IPS-18a (cell line): ENCODE measurements around the gene NWD2.

ENCODE experiments used
- H3K27ac ChIP-seq: one replicate; pipeline ENCODE4 v1.5.1; 2013; ENCODE audit warnings: low read length
- H3K27me3 ChIP-seq: one replicate; pipeline ENCODE4 v1.6.1; 2013; ENCODE audit warnings: mild to moderate bottlenecking, low read length; ENCODE audit not compliant: control insufficient read depth, insufficient read depth
- H3K36me3 ChIP-seq: one replicate; pipeline ENCODE4 v1.6.1; 2013; ENCODE audit warnings: low read depth, low read length; ENCODE audit not compliant: control insufficient read depth
- H3K4me1 ChIP-seq: one replicate; pipeline ENCODE4 v1.6.1; 2013; ENCODE audit warnings: low read depth, low read length; ENCODE audit not compliant: control insufficient read depth
- H3K4me3 ChIP-seq: one replicate; pipeline ENCODE4 v1.5.1; 2013; ENCODE audit warnings: low read length
- H3K9ac ChIP-seq: one replicate; pipeline ENCODE4 v1.6.1; 2013; ENCODE audit warnings: mild to moderate bottlenecking, low read length, moderate library complexity
- H3K9me3 ChIP-seq: one replicate; pipeline ENCODE4 v1.6.1; 2013; ENCODE audit warnings: low read depth, low read length; ENCODE audit not compliant: control insufficient read depth

Gene NWD2

DNA sequence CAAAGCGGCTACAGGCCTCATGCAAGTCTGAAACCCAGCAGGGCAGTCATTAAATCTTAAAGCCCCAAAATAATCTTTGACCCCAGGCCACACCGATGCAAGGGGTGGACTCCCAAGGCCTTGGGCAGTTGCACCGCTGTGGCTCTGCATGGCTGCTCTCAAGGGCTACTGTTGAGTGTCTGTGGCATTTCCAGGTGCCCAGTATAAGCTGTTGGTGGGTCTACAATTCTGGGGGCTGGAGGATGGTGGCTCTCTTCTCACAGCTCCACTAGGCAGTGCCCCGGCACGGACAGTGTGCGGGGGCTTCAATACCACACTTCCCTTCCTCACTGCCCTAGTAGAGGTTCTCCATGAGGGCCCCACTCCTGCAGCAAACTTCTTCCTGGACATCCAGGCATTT, 60.1 kb downstream of the NWD2 start:
- no peak overlapping the region for H3K4me3 ChIP-seq
- no peaks in the 10 kb centered on the region for H3K4me1 ChIP-seq
- H3K27me3 ChIP-seq: no peaks in the 10 kb centered on the region
- no peak overlapping the region for H3K9ac ChIP-seq
- no peaks in the 10 kb centered on the region for H3K36me3 ChIP-seq
- H3K27ac ChIP-seq: no peak overlapping the region
- H3K9me3 ChIP-seq: peaks cover 4% of the 10 kb centered on the region

DNA sequence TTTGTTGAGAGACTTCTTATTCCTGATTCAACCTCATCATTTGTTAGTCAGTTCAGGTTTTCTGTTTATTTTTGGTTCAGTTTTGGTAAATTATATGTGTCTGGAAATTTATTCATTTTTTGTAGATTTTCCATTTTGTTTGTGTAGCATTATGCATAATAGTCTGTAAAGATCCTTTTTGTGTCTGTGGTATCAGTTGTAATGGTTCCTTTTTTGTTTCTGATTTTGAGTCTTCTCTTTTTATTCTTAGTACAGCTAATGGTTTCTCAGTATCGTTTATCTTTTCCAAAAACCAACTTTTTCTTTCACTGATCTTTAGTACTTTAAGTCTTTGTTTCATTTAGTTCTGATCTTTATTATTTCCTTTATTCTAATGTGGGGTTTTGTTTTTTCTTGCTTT, 61.4 kb downstream of the NWD2 start:
- no peak overlapping the region for H3K4me3 ChIP-seq
- H3K4me1 ChIP-seq: no peaks in the 10 kb centered on the region
- no peaks in the 10 kb centered on the region for H3K27me3 ChIP-seq
- H3K27ac ChIP-seq: no peak overlapping the region
- H3K9ac ChIP-seq: no peak overlapping the region
- peaks cover 4% of the 10 kb centered on the region for H3K9me3 ChIP-seq
- H3K36me3 ChIP-seq: no peaks in the 10 kb centered on the region

DNA sequence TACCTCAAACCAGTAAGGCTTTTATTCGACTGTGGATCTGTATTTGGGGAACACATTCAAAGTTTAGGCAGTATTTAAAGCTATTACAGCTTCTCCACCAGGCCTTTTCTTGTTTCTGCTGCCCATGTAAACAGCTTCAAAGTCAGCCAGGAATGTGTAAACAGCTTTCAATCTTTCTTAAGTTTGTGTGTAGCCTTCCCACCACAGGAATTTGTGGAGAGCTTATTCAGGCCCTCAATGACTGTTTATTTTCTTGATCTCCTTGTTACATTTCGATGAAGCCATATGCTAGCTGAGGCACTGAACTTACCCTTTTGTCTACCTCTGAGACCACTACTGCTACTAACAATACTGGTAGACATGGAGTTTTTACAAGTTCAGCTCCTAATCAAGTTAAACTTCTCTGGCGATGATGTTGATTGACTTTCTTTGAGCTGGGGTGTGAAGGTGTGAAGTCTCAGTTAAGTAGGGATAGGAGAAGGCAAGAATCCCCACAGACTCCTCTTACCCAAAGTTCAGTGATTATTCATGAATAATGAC, 72.6 kb downstream of the NWD2 start:
- Histone ChIP-seq H3K36me3 (no peaks in the 10 kb centered on the region), H3K9me3 (no peaks in the 10 kb centered on the region), H3K27ac (no peak overlapping the region), H3K4me3 (no peak overlapping the region), H3K27me3 (no peaks in the 10 kb centered on the region), H3K9ac (no peak overlapping the region), H3K4me1 (peaks cover 2% of the 10 kb centered on the region)

DNA sequence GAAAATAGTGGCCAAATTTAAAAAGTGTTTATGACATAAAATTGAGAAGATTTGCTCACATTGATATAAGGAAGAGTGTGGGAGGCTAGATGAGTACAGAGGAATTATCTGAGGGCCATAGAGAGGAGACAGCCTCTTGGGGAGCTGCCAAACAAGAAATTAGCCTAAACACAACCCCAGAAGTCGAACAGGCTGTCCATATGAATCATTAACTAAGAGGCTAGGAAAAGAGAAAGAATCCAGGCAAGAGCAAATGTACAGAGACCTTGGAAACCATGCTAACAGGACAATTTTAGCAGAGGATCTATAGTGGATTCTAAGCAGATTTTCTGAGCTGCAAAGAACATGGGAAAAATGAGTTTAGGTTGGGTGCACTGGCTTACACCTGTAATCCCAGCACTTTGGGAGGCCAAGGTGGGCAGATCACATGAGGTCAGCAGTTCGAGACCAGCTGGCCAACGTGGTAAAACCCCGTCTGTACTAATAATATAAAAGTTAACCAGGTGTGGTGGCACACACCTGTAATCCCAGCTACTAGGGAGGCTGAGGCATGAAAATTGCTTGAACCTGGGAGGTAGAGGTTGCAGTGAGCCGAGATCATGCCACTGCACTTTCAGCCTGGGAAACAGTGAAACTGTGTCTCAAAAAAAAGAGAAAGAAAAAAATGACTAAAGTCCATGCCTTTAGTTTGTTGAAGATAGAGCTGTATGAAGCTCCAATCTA, 76.1 kb downstream of the NWD2 start:
- Histone ChIP-seq H3K9ac (no peak overlapping the region), H3K36me3 (no peaks in the 10 kb centered on the region), H3K27ac (no peak overlapping the region), H3K9me3 (no peaks in the 10 kb centered on the region), H3K27me3 (no peaks in the 10 kb centered on the region), H3K4me1 (peaks cover 12% of the 10 kb centered on the region), H3K4me3 (no peak overlapping the region)

DNA sequence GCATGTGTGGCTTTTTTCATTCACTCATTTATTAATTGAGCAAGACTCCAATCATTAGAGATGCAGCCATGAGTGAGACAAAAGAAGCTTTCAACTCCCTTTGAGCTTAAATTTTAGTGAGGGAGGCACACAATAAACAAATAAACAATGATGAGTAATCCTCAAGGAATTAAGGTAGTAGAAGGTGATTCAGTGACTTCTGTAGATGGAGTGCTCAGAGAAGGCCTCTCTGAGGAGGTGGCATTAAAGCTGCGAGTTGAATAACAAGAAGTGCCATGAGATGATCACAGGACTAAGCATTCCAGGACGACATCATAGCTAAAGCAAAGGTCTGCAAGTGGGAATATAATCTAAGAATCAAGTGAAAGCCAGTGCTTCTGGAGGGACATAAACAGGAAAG, 77.6 kb downstream of the NWD2 start:
- no peak overlapping the region for H3K4me3 ChIP-seq
- H3K9me3 ChIP-seq: no peaks in the 10 kb centered on the region
- H3K4me1 ChIP-seq: peaks cover 12% of the 10 kb centered on the region
- no peak overlapping the region for H3K9ac ChIP-seq
- no peaks in the 10 kb centered on the region for H3K27me3 ChIP-seq
- H3K27ac ChIP-seq: no peak overlapping the region
- no peaks in the 10 kb centered on the region for H3K36me3 ChIP-seq

DNA sequence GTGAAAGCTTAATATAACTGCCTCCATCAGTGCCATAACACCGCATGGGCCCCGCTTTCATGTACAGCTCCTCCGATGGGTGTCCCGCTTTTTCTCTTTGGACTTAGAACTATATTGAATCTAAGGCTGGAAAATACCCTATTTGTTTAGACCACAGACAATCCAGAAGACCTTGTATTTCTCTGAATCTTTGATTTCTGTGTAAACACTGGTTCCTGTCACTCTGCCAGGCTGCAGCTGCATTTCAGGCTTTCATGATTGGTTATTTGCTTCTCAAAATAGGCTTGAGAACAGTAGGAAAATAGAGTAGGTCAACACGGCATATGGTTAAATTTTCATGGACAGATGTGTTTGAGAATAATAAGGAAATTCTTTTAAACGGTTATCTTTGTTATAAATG, 80.0 kb downstream of the NWD2 start:
- no peak overlapping the region for H3K27ac ChIP-seq
- H3K9ac ChIP-seq: no peak overlapping the region
- no peak overlapping the region for H3K4me3 ChIP-seq
- no peaks in the 10 kb centered on the region for H3K9me3 ChIP-seq
- no peaks in the 10 kb centered on the region for H3K27me3 ChIP-seq
- H3K4me1 ChIP-seq: peaks cover 12% of the 10 kb centered on the region
- no peaks in the 10 kb centered on the region for H3K36me3 ChIP-seq

DNA sequence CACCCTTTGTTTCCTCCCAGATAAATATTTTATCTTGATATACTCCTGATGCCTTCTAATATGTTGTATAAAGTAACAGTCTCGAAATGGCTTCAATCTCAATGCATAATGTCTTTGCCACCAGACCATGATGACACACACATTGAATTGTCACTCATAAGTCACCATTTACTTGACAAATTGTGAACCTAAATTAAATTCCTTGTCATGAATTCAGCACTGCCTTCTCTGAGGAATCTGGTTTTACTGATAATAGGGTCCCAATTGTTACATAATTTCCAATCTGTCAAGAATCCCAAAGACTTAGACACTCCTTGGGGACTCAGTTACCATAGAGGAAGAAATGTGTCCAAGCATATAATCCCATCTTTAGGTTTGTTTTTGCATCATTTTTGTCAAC, 82.3 kb downstream of the NWD2 start:
- Histone ChIP-seq H3K36me3 (no peaks in the 10 kb centered on the region), H3K4me1 (peaks cover 12% of the 10 kb centered on the region), H3K27ac (no peak overlapping the region)

DNA sequence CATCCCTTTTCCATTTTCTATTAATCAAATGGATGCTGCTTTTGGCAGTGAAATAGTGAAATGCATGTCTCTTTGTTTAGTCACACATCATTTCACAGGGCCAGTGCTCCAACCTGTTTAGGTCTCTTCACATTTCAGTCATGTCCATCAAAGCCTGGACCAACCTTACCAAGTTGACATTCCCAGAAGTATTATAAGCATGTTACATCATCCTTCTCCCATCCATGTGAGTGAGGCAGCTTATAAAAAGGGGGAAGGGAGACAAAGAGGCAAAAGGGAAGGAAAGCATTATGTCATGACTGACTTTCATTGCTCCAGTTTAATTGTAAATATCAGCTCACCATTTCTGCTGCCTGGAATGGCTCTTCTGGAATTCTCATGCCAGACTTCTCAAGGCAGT, 94.4 kb downstream of the NWD2 start:
- Histone ChIP-seq H3K4me3 (no peak overlapping the region), H3K27ac (no peak overlapping the region), H3K4me1 (no peaks in the 10 kb centered on the region), H3K9me3 (no peaks in the 10 kb centered on the region), H3K27me3 (no peaks in the 10 kb centered on the region), H3K36me3 (no peaks in the 10 kb centered on the region), H3K9ac (no peak overlapping the region)

More for the DNA sequence above, 82.3 kb downstream of the NWD2 start:
- Histone ChIP-seq H3K9me3 (no peaks in the 10 kb centered on the region), H3K4me3 (no peak overlapping the region), H3K27me3 (no peaks in the 10 kb centered on the region), H3K9ac (no peak overlapping the region)

DNA sequence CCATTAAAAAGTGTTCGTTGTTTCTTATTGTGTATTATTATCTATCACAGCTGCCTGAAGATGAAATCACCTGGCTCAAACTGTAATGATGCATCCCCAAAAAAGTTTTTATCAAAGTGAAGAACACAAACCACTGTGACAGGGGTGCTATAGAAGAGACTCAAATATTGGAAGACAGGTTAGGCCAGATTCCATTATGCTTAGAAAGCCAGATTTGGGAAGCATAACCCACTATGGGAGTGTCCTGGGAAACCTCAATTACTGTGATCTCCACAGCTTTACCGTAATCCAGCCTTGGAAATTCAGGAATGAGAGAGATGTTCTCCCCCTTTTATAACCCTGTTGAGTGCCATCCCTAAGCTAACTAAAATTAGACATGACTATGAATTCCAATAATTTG, 114.2 kb downstream of the NWD2 start:
- Histone ChIP-seq H3K27me3 (no peaks in the 10 kb centered on the region), H3K4me3 (no peak overlapping the region), H3K9me3 (no peaks in the 10 kb centered on the region), H3K27ac (no peak overlapping the region), H3K4me1 (no peaks in the 10 kb centered on the region), H3K36me3 (no peaks in the 10 kb centered on the region), H3K9ac (no peak overlapping the region)

DNA sequence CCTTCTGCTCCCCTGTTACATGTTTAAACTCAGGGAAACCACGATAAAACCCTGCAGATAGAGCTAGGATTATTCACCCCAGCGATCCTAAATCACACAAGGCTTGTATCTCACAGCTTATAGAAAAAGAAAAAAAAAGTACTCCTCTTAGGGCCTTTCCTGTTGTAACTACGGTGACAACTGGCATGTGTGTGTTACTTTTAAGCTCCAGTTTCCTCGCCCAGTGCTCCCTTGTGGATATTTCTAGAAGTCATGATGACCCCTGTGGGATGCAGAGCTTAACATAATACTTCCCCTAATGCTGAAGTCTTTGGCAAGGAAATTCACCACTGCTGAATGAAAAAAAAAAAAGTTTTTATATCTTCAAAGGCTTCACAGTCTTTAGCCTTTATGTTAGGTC, 114.7 kb downstream of the NWD2 start:
- H3K27me3 ChIP-seq: no peaks in the 10 kb centered on the region
- H3K36me3 ChIP-seq: no peaks in the 10 kb centered on the region

DNA sequence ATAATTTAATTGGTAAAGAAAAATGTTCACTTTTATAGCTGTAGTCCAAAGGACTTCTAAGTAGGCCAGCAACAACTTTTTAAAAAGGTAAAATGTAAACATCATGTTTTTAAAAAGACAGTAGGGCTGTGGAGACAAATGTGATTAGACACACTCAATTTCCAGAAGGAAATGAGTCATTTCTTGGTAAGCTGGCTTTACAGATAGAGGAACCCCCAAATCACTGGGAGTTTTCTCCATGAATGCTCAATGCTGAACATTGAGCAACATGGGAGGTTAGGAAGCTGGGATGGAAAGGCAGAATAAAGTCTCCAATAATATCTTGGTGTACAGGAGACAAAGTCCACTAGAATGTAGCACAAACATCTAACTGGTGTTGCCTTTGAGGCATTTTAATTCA, 121.3 kb downstream of the NWD2 start:
- Histone ChIP-seq H3K4me1 (no peaks in the 10 kb centered on the region), H3K4me3 (no peak overlapping the region), H3K36me3 (no peaks in the 10 kb centered on the region), H3K9me3 (no peaks in the 10 kb centered on the region), H3K9ac (no peak overlapping the region), H3K27me3 (no peaks in the 10 kb centered on the region), H3K27ac (no peak overlapping the region)

More for the DNA sequence above, 114.7 kb downstream of the NWD2 start:
- Histone ChIP-seq H3K4me1 (no peaks in the 10 kb centered on the region), H3K27ac (no peak overlapping the region), H3K9me3 (no peaks in the 10 kb centered on the region), H3K4me3 (no peak overlapping the region), H3K9ac (no peak overlapping the region)

DNA sequence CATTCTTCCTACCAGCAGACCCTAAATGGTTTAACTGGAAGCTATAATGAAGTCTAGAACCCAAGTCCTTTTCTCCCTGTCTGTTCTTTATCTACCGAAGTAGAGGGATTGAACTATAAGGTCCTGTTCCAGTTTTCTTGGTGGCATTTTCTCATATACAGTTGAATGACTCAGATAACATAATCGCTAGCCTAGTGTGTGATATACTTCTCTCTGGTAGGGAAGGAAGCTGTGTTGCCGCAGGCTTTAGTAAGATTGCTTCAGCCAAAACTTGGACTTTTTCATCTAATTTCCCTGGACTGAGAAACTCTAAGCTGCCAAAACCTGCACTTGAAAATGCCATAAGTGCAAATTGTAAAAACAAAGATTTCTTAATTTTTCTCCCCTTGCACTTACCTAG, 123.4 kb downstream of the NWD2 start:
- H3K27me3 ChIP-seq: no peaks in the 10 kb centered on the region
- H3K36me3 ChIP-seq: no peaks in the 10 kb centered on the region
- H3K27ac ChIP-seq: no peak overlapping the region
- no peak overlapping the region for H3K9ac ChIP-seq
- no peaks in the 10 kb centered on the region for H3K4me1 ChIP-seq
- H3K9me3 ChIP-seq: no peaks in the 10 kb centered on the region
- no peak overlapping the region for H3K4me3 ChIP-seq
